ENCODE data around the gene PCDHGA2. TPM values are rescaled to one million over a fixed set of nuclear protein-coding genes. Genes with fewer than 3 reads are reported as not detected.
A peak's percentile ranks its signal among the peaks of the same experiment; 100 is the strongest.
"Not testable (repeated sequence)": the region's sequence is repeated elsewhere in the genome, so short reads cannot be mapped to it uniquely, and the experiment has no call there.

Gene PCDHGA2
- total RNA-seq, 4 donors from 2014 or later, result 3.2 to 5.6 (median 4.4) TPM

- WGBS, 2 donors (ENCODE audit: low coverage in 1 of 2), result 21% methylated on average over 1 of the region's 1 CpG; no CpG with 5 or more reads in 1 of the 2 donors
- no peaks in the 10 kb centered on the region for H3K4me1 ChIP-seq
- no peak overlapping the region for H3K27ac ChIP-seq
- no peak overlapping the region for H3K4me3 ChIP-seq
- H3K27me3 ChIP-seq, result peaks cover 67% of the 10 kb centered on the region
- TF ChIP-seq POLR2AphosphoS5 (IDR thresholded peaks at IDR 0.05), result no peak
- TF ChIP-seq EP300 (IDR thresholded peaks at IDR 0.05), result no peak
- TF ChIP-seq CTCF (IDR thresholded peaks at IDR 0.05), result no peak
- TF ChIP-seq POLR2A (IDR thresholded peaks at IDR 0.05), result no peak
- peaks cover 0 to 6% of the 10 kb centered on the region in 2 donors for H3K36me3 ChIP-seq
- no peak for ATAC-seq
- peaks cover 0 to 99% (median 5%) of the 10 kb centered on the region in 3 donors for H3K9me3 ChIP-seq
Observed at GRCh38 chr5:141342773-141343172, 4.2 kb downstream of the PCDHGA2 start.

GRCh38 chr5:141343242-141343952 is 4.8 kb downstream of the PCDHGA2 start, which contains the start of gene PCDHGA3:
PCDHGA3 (plus strand) TSS chr5:141343829; CDS start chr5:141344034, 205 bp downstream.
- Histone ChIP-seq H3K4me1 (no peaks in the 10 kb centered on the region), H3K27ac (no peak within 1 kb of the TSS), H3K27me3 (peaks cover 61% of the 10 kb centered on the region), H3K4me3 (peak within 1 kb of the TSS in 1 of 2 donors; percentile 15), H3K9me3 (peaks cover 0 to 99% (median 5%) of the 10 kb centered on the region in 3 donors), H3K36me3 (peaks cover 0 to 6% of the 10 kb centered on the region in 2 donors)
- ATAC-seq, result no peak
- 26 to 30% methylated on average over 8 to 9 of the region's 9 CpGs for WGBS, 2 donors (ENCODE audit: low coverage in 1 of 2)
- TF ChIP-seq POLR2AphosphoS5 (IDR thresholded peaks at IDR 0.05), result no peak
- no peak for TF ChIP-seq EP300 (IDR thresholded peaks at IDR 0.05)
- no peak for TF ChIP-seq CTCF (IDR thresholded peaks at IDR 0.05)
- TF ChIP-seq POLR2A (IDR thresholded peaks at IDR 0.05), result no peak

GRCh38 chr5:141343953-141344463 is 5.4 kb downstream of the PCDHGA2 start:
- no peak overlapping the region for H3K27ac ChIP-seq
- TF ChIP-seq CTCF (IDR thresholded peaks at IDR 0.05) (no peak), EP300 (IDR thresholded peaks at IDR 0.05) (no peak), POLR2AphosphoS5 (IDR thresholded peaks at IDR 0.05) (no peak), POLR2A (IDR thresholded peaks at IDR 0.05) (no peak)
- no peaks in the 10 kb centered on the region for H3K4me1 ChIP-seq
- H3K9me3 ChIP-seq, result peaks cover 0 to 99% (median 5%) of the 10 kb centered on the region in 3 donors
- H3K27me3 ChIP-seq, result peaks cover 55% of the 10 kb centered on the region
- H3K4me3 ChIP-seq, result peak overlapping the region in 1 of 2 donors; percentile 15
- peaks cover 0 to 6% of the 10 kb centered on the region in 2 donors for H3K36me3 ChIP-seq
- 25 to 26% methylated on average over 13 to 30 of the region's 31 CpGs for WGBS, 2 donors (ENCODE audit: low coverage in 1 of 2)
- ATAC-seq, result no peak

- no peak for ATAC-seq
- TF ChIP-seq POLR2AphosphoS5 (IDR thresholded peaks at IDR 0.05), result no peak
- no peak for TF ChIP-seq POLR2A (IDR thresholded peaks at IDR 0.05)
- H3K36me3 ChIP-seq, result peaks cover 0 to 9% of the 10 kb centered on the region in 2 donors
- no peak overlapping the region for H3K4me3 ChIP-seq
- no peaks in the 10 kb centered on the region for H3K4me1 ChIP-seq
- peaks cover 0 to 98% (median 5%) of the 10 kb centered on the region in 3 donors for H3K9me3 ChIP-seq
- H3K27me3 ChIP-seq, result peaks cover 47% of the 10 kb centered on the region
- WGBS, 2 donors (ENCODE audit: low coverage in 1 of 2), result 27 to 31% methylated on average over 8 to 11 of the region's 20 CpGs
- no peak overlapping the region for H3K27ac ChIP-seq
Observed at GRCh38 chr5:141345327-141345726, 6.8 kb downstream of the PCDHGA2 start.

GRCh38 chr5:141346017-141346416 is 7.5 kb downstream of the PCDHGA2 start:
- not testable (repeated sequence) for ATAC-seq
- peaks cover 0 to 98% (median 5%) of the 10 kb centered on the region in 3 donors for H3K9me3 ChIP-seq
- 14 to 60% methylated on average over 1 to 2 of the region's 35 CpGs for WGBS, 2 donors (ENCODE audit: low coverage in 1 of 2)

More at GRCh38 chr5:141346017-141346416, 7.5 kb downstream of the PCDHGA2 start:
- not testable (repeated sequence) for H3K4me3 ChIP-seq, H3K4me1 ChIP-seq, H3K36me3 ChIP-seq, H3K27ac ChIP-seq
- H3K27me3 ChIP-seq, result peaks cover 48% of the 10 kb centered on the region

All from gastroesophageal sphincter (tissue), 4 donors.